T-cell (primary cell): Measurements from ENCODE around the gene TRIM10. TPM values are rescaled to one million over a fixed set of nuclear protein-coding genes. Genes with fewer than 3 reads are reported as not detected.
"Not testable (repeated sequence)": the region's sequence is repeated elsewhere in the genome, so short reads cannot be mapped to it uniquely, and the experiment has no call there.

ENCODE experiments used
- ATAC-seq, 4 experiments: fragments of 200-7000 bp in 3 of 4; fragments of 150-1000 bp in 1 of 4; cut with Tn5 transposase; replicated peaks in 1 of 4; 1 replicate in 3 of 4; 2 replicates in 1 of 4; pipeline ENCODE4 v1.10.0; 2021; ENCODE audit warnings: moderate library complexity in 3 of 4, mild to moderate bottlenecking in 2 of 4, moderate number of reproducible peaks in 1 of 4
- CTCF ChIA-PET, 2 donors: fragments of 300-600 bp; sonication (Branson Sonifier 250); formaldehyde crosslinking; loops; one replicate each; lab custom pipeline; 2022; ENCODE audit warnings: antibody characterized with exemption in 2 of 2; lab: Charles Lee
- POLR2A ChIA-PET, 2 donors: fragments of 300-600 bp; sonication (Branson Sonifier 250); formaldehyde crosslinking; loops; one replicate each; lab custom pipeline; 2022; ENCODE audit warnings: antibody characterized with exemption in 2 of 2; lab: Charles Lee
- DNase-seq, 35 experiments: peaks; one replicate each; pipeline versions ENCODE4 v3.0.0 to v3.0.0-alpha.2; 2013 to 2023
- H3K27ac ChIP-seq: one replicate; pipeline ENCODE4 v1.5.1; 2013; ENCODE audit warnings: low read length
- H3K27me3 ChIP-seq, 2 experiments: replicated peaks in 1 of 2; 1 replicate in 1 of 2; 2 replicates in 1 of 2; pipeline versions ENCODE4 v1.6.1 to v1.7.0; 2013; ENCODE audit warnings: low read length in 1 of 2, mixed read lengths in 1 of 2; ENCODE audit not compliant: control insufficient read depth in 2 of 2, insufficient read depth in 2 of 2; ENCODE audit errors: extremely low read depth in 1 of 2
- H3K36me3 ChIP-seq, 2 donors: 1 replicate in 1 of 2; 2 replicates in 1 of 2; pipeline versions ENCODE4 v1.6.1 to v1.7.0; 2013; ENCODE audit warnings: low read length in 1 of 2; ENCODE audit not compliant: control insufficient read depth in 2 of 2, insufficient read depth in 1 of 2; ENCODE audit errors: extremely low read depth in 1 of 2
- H3K4me1 ChIP-seq, 2 experiments: 1 replicate in 1 of 2; 2 replicates in 1 of 2; pipeline versions ENCODE4 v1.6.1 to v1.7.0; 2013; ENCODE audit warnings: low read length in 2 of 2, mixed read lengths in 1 of 2; ENCODE audit not compliant: insufficient read depth in 2 of 2, control insufficient read depth in 1 of 2; ENCODE audit errors: extremely low read depth in 1 of 2
- H3K4me3 ChIP-seq, 2 donors: 1 replicate in 1 of 2; 2 replicates in 1 of 2; pipeline versions ENCODE4 v1.5.1 to v1.7.0; 2013; ENCODE audit warnings: mild to moderate bottlenecking in 2 of 2, low read length in 1 of 2, moderate library complexity in 1 of 2; ENCODE audit not compliant: control insufficient read depth in 1 of 2; ENCODE audit errors: extremely low read depth in 1 of 2
- H3K9me3 ChIP-seq: 2 replicates; pipeline ENCODE4 v1.7.0; 2013
- H3K27ac Mint-ChIP-seq, 2 donors: one replicate each; pipeline ENCODE4 v1.8.0; 2020 to 2021; ENCODE audit warnings: mild to moderate bottlenecking in 2 of 2, mixed read lengths in 2 of 2
- H3K27me3 Mint-ChIP-seq, 2 donors: one replicate each; pipeline ENCODE4 v1.8.0; 2021 to 2022; ENCODE audit warnings: mixed read lengths in 2 of 2
- H3K36me3 Mint-ChIP-seq: one replicate; pipeline ENCODE4 v1.8.0; 2021; ENCODE audit warnings: mixed read lengths
- H3K4me1 Mint-ChIP-seq, 3 donors: one replicate each; pipeline ENCODE4 v1.8.0; 2020 to 2022; ENCODE audit warnings: mixed read lengths in 3 of 3, mild to moderate bottlenecking in 1 of 3
- H3K4me3 Mint-ChIP-seq, 3 donors: one replicate each; pipeline ENCODE4 v1.8.0; 2020 to 2022; ENCODE audit warnings: mild to moderate bottlenecking in 3 of 3, mixed read lengths in 3 of 3, moderate library complexity in 3 of 3
- H3K9me3 Mint-ChIP-seq, 3 donors: one replicate each; pipeline ENCODE4 v1.8.0; 2020 to 2022; ENCODE audit warnings: mixed read lengths in 3 of 3
- WGBS: methylation state at CpG from one replicate; pipeline ENCODE4 v1.1.5; 2013; ENCODE audit warnings: missing lambda C conversion rate; ENCODE audit not compliant: insufficient coverage; 5-methylcytosine and 5-hydroxymethylcytosine counted together
- total RNA-seq, 35 experiments: library from RNA in 6 of 35; stranded (reverse) in 6 of 35; fragments of 120-200 nt in 1 of 35; gene quantifications; one replicate each; pipeline versions ENCODE4 v1.2.1 to v1.2.4 and lab custom pipeline; 2013 to 2026

The TRIM10 gene
- total RNA-seq, 5 donors from 2014 or later (not counting 1 experiment from before 2014, with no cell fraction given), result not detected

GRCh38 chr6:30122515-30122914 is 38.5 kb downstream of the TRIM10 start:
- H3K27me3 Mint-ChIP-seq, result peaks cover 31 to 43% of the 10 kb centered on the region in 2 donors
- Histone ChIP-seq H3K4me3 (no peak overlapping the region), H3K9me3 (no peaks in the 10 kb centered on the region), H3K27me3 (peaks cover 0 to 18% of the 10 kb centered on the region in 2 experiments), H3K27ac (no peak overlapping the region), H3K36me3 (no peaks in the 10 kb centered on the region), H3K4me1 (peaks cover 0 to under 1% of the 10 kb centered on the region in 2 experiments)
- peaks cover 0 to 3% (median 2%) of the 10 kb centered on the region in 3 donors for H3K4me1 Mint-ChIP-seq
- POLR2A ChIA-PET, result no interaction called here
- no peaks in the 10 kb centered on the region for H3K9me3 Mint-ChIP-seq
- H3K4me3 Mint-ChIP-seq, result no peak overlapping the region
- ATAC-seq, result no peak
- WGBS, result no CpG with 5 or more reads among the region's 2 CpGs
- no peak for DNase-seq
- no peak overlapping the region for H3K27ac Mint-ChIP-seq
- CTCF ChIA-PET, result interaction anchor here in 1 of 2 donors (0.6 to 0.9 kb wide), 2 partner anchors 14 to 19 kb away, joined by 4 to 9 read pairs; no protein-coding TSS in a partner anchor
- no peaks in the 10 kb centered on the region for H3K36me3 Mint-ChIP-seq

GRCh38 chr6:30121446-30122366 is 39.3 kb downstream of the TRIM10 start:
- H3K36me3 Mint-ChIP-seq, result no peaks in the 10 kb centered on the region
- ATAC-seq (no peak), DNase-seq (no peak)
- no peak overlapping the region for H3K4me3 ChIP-seq
- POLR2A ChIA-PET, result no interaction called here
- no peaks in the 10 kb centered on the region for H3K9me3 Mint-ChIP-seq
- peaks cover 26 to 37% of the 10 kb centered on the region in 2 donors for H3K27me3 Mint-ChIP-seq
- H3K4me1 ChIP-seq, result no peaks in the 10 kb centered on the region
- H3K9me3 ChIP-seq, result no peaks in the 10 kb centered on the region
- peaks cover 2 to 10% of the 10 kb centered on the region in 2 experiments for H3K27me3 ChIP-seq
- no peaks in the 10 kb centered on the region for H3K36me3 ChIP-seq
- no peak overlapping the region for H3K27ac ChIP-seq
- H3K4me1 Mint-ChIP-seq, result no peaks in the 10 kb centered on the region
- no peak overlapping the region for H3K27ac Mint-ChIP-seq
- no peak overlapping the region for H3K4me3 Mint-ChIP-seq
- CTCF ChIA-PET, result interaction anchor here in 1 of 2 donors (0.6 to 0.9 kb wide), 2 partner anchors 14 to 19 kb away, joined by 4 to 9 read pairs; no protein-coding TSS in a partner anchor
- 90% methylated on average over 8 of the region's 10 CpGs for WGBS

DNA sequence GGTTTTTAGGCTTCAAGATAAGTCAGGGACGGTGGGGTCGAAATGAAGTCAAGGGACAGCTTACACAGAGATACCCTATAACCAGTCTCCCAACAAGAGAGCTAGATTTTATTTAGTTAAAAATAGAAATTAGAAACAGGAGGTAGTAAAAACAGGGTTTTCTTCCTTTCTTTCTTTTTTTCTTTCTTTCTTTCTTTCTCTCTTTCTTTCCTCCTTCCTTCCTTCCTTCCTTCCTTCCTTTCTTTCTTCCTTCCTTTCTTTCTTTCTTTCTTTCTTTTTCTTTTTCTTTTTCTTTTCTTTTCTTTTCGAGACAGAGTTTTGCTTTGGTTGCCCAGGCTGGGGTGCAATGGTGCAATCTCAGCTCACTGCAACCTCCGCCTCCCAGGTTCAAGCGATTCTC is 42.3 kb downstream of the TRIM10 start:
- H3K4me3 Mint-ChIP-seq, DNase-seq, H3K36me3 Mint-ChIP-seq, H3K27me3 ChIP-seq, H3K36me3 ChIP-seq, H3K4me1 ChIP-seq, H3K9me3 ChIP-seq, H3K4me1 Mint-ChIP-seq, H3K27ac ChIP-seq, H3K4me3 ChIP-seq, H3K9me3 Mint-ChIP-seq, ATAC-seq, POLR2A ChIA-PET, H3K27ac Mint-ChIP-seq: not testable (repeated sequence)
- WGBS, result 100% methylated on average over 2 of the region's 5 CpGs
- peaks cover 15 to 34% of the 10 kb centered on the region in 2 donors for H3K27me3 Mint-ChIP-seq
- CTCF ChIA-PET, result interaction anchor here (0.5 to 2.0 kb wide), 3 partner anchors 13 to 84 kb away, joined by 3 to 7 read pairs (median 5); no protein-coding TSS in a partner anchor

- ChIA-PET CTCF (no interaction called here), POLR2A (no interaction called here)
- Mint-ChIP-seq H3K4me3 (no peak overlapping the region), H3K36me3 (no peaks in the 10 kb centered on the region), H3K9me3 (no peaks in the 10 kb centered on the region), H3K4me1 (peaks cover 0 to 8% (median 4%) of the 10 kb centered on the region in 3 donors), H3K27ac (no peak overlapping the region), H3K27me3 (peaks cover 26 to 45% of the 10 kb centered on the region in 2 donors)
- Histone ChIP-seq H3K4me3 (no peak overlapping the region), H3K27ac (no peak overlapping the region), H3K9me3 (no peaks in the 10 kb centered on the region), H3K27me3 (peaks cover 9 to 16% of the 10 kb centered on the region in 2 experiments), H3K4me1 (no peaks in the 10 kb centered on the region), H3K36me3 (no peaks in the 10 kb centered on the region)
- DNase-seq (no peak), ATAC-seq (no peak)
- no CpG with 5 or more reads among the region's 6 CpGs for WGBS
Observed at GRCh38 chr6:30116724-30117123, 44.3 kb downstream of the TRIM10 start.

- H3K27ac ChIP-seq, result no peak overlapping the region
- ChIA-PET CTCF (interaction anchor here in 1 of 2 donors (1.2 kb wide), 1 partner anchor 18 kb away, joined by 5 read pairs; no protein-coding TSS in a partner anchor), POLR2A (no interaction called here)
- Mint-ChIP-seq H3K9me3 (no peaks in the 10 kb centered on the region), H3K27me3 (peaks cover 39 to 59% of the 10 kb centered on the region in 2 donors), H3K27ac (no peak overlapping the region), H3K36me3 (no peaks in the 10 kb centered on the region), H3K4me3 (no peak overlapping the region), H3K4me1 (peaks cover 0 to 8% (median 4%) of the 10 kb centered on the region in 3 donors)
- peaks cover 13 to 35% of the 10 kb centered on the region in 2 experiments for H3K27me3 ChIP-seq
- no peaks in the 10 kb centered on the region for H3K4me1 ChIP-seq
- DNase-seq (no peak), ATAC-seq (no peak)
- H3K4me3 ChIP-seq, result no peak overlapping the region
- no peaks in the 10 kb centered on the region for H3K36me3 ChIP-seq
- no CpG with 5 or more reads among the region's 1 CpG for WGBS
- no peaks in the 10 kb centered on the region for H3K9me3 ChIP-seq
Observed at GRCh38 chr6:30113841-30114240, 47.2 kb downstream of the TRIM10 start.

DNA sequence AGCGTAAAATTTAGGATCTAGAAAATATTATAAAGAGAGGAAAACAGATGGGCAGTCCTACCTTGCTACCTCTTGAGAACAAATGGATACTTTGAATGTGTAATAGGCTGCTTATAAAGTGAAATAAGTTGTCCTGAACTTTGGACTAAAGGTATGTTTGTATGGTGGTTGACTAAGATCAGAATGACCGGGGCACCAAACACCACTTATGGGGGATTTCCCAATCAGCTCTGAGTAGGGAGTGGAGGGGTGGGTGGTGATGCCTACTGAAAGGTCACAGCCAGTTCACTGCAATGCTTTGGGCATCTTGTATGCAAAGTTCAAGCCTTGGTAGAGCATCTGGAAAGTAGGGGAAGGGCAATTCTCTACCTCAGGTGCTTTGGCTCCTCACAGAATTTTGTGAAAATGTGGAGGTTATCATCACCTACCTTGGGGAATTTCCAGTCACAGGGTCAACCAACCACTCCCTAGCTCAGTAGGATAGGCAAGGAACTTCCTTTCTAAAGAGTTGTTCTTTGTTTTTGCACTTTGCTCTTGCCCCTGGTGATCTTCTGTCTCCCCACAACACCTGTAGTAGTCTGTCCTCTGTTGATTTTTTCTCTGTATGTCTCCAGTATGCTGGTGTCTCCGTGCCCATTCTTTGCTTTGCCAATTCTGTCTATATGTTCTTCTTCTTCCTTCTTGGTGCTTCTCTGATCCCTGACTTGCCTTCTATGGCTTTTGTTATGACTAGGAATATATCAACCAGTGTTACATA is 47.8 kb downstream of the TRIM10 start, which contains the start of gene TRIM31:
Gene TRIM31, minus strand, starts transcription at position 88 of the 757 bp plus-strand sequence. CDS start 285 bp downstream, outside the sequence.
- Mint-ChIP-seq H3K36me3 (no peaks in the 10 kb centered on the region), H3K4me3 (no peak within 1 kb of the TSS), H3K27me3 (peaks cover 45 to 65% of the 10 kb centered on the region in 2 donors), H3K4me1 (peaks cover 0 to 8% (median 4%) of the 10 kb centered on the region in 3 donors), H3K9me3 (no peaks in the 10 kb centered on the region), H3K27ac (no peak within 1 kb of the TSS)
- ChIA-PET POLR2A (no interaction called here), CTCF (no interaction called here)
- ATAC-seq (peak in 1 of 4 experiments; percentile 18), DNase-seq (no peak)
- Histone ChIP-seq H3K4me3 (no peak within 1 kb of the TSS), H3K4me1 (no peaks in the 10 kb centered on the region), H3K9me3 (no peaks in the 10 kb centered on the region), H3K27me3 (peaks cover 13 to 36% of the 10 kb centered on the region in 2 experiments), H3K36me3 (no peaks in the 10 kb centered on the region), H3K27ac (no peak within 1 kb of the TSS)
- 25% methylated on average over 1 of the region's 3 CpGs for WGBS
